HG03571 (cell line): ENCODE measurements around the gene CFAP410.

Experiments
- ATAC-seq: cut with Tn5 transposase; IDR thresholded peaks from one replicate; pipeline ENCODE4 v1.9.1; 2021; ENCODE audit not compliant: unreplicated experiment

The CFAP410 gene

DNA sequence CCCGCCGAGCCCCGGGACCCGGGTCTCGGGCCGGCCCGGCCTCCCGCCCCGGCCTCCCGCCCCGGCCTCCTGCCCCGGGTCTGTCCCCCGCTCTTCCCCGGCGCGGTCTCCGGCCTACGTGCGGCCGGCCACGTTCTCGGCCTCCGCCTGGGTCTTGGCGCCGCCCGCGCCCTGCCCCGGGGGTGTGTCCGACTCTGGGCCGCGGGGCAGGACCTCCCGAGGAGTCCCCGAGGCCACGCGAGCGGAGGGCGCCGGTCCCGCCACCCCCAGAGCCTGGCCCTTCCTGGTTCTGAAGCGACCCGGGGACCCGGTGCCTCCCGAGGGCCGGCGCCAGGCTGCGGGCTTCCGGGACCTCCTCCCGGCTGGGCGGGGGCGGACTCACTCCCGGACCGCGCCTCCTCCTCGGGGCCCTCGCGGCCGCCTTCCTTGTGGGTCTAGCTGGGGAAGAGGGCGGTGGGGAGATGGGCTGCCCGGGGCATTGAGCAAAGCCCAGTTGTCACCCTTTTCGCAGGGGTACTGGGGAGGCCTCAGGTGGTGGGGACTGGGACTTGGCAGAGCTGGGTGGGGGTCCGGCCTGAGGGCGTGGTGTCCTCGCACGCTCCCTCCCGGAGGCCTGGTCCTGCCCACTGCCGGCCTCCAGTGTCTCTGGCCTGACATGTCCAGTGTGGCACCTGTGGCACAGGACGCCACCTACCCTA lies 38.8 kb downstream of the CFAP410 start:
- ATAC-seq, result peak; percentile 32

DNA sequence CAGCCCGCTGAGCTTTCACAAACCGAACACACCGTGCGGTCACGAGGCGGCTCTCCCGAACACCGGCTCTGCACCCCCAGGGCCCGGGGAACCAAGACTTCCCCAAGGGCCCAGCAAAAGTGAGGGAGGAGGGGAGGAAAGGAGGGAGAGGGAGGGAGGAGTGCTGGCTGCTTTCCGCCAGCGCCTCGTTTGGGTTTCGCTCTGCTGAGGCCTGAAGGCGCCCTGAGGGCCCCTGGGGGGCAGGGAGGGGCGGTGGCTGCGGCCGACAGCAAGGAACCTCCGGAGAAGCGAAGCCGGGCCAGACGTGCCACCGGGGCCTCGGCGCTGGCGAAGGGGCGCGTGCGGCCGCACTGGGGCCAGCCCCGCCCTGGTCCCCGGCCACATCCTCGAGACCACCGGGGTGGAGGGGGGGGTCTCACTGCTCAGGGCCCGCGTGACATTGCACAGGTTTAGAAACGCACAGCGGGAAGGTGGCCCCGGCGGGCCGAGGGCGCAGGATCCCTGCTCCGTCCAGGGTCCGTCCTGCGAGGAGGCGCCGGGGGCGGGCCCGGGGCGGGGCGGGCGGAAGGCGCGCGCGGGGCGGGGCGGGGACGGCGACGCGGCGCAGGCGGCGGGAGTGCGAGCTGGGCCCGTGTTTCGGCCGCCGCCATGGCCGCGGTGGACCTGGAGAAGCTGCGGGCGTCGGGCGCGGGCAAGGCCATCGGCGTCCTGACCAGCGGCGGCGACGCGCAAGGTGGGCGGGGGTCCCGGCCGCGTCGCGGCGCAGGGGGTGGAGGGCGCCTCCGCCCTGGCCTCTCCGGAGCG lies 39.5 kb downstream of the CFAP410 start, which contains the start of gene PFKL:
TSS of gene PFKL (plus strand) at position 596 of the 804 bp plus-strand sequence. CDS start at position 649, 53 bp downstream.
- ATAC-seq, result peak; percentile 43

DNA sequence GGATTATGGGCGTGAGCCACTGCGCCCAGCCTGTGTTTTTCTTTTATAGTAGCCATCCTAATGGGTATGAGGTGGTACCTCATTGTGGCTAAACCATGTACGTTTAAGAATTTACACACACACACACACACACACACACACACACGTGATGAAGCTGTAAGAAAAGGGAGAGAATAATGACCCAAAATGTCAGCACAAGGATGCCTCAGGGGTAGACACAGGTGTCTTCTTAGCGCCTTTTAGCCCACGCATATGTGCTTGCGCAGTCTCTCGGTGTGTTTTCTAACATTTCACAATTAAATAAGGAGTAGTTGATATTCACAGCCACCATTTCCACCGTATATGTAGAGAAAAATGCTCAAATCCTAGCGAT lies 40.1 kb downstream of the CFAP410 start:
- ATAC-seq, result no peak

DNA sequence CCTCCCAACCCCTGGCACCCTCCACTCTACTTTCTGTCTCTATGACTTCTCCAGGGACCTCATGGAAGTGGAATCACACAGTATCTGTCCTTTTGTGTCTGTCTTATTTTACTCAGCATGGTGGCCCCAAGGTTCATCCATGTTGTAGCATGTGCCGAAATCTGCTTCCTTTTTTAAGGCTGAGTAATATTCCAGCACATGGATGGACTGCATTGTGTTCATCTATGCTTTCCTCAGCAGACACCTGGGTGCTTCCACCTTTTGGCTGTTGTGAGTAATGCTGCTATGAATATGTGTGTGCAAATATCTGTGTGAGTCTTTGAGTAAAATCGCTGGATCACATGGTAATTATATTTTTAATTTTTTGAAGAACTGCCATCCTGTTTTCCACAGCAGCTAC lies 40.9 kb downstream of the CFAP410 start:
- ATAC-seq, result no peak

DNA sequence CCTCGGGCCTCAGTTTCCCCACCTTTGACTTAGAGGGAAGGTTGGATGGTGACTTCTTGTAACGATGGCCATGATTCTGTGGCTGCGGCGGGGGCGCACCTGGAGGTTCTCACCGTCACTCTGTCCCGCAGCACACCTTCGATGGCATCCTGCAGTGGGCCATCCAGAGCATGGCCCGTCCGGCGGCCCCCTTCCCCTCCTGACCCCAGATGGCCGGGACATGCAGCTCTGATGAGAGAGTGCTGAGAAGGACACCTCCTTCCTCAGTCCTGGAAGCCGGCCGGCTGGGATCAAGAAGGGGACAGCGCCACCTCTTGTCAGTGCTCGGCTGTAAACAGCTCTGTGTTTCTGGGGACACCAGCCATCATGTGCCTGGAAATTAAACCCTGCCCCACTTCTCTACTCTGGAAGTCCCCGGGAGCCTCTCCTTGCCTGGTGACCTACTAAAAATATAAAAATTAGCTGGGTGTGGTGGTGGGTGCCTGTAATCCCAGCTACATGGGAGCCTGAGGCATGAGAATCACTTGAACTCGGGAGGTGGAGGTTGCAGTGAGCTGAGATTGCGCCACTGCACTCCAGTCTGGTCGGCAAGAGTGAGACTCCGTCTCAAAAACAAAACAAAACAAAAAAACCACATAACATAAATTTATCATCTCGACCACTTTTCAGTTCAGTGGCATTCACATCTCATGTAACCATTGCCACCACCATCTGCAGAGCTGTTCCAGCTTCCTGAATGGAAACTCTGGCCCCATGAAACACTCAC lies 41.5 kb downstream of the CFAP410 start:
- ATAC-seq, result no peak

DNA sequence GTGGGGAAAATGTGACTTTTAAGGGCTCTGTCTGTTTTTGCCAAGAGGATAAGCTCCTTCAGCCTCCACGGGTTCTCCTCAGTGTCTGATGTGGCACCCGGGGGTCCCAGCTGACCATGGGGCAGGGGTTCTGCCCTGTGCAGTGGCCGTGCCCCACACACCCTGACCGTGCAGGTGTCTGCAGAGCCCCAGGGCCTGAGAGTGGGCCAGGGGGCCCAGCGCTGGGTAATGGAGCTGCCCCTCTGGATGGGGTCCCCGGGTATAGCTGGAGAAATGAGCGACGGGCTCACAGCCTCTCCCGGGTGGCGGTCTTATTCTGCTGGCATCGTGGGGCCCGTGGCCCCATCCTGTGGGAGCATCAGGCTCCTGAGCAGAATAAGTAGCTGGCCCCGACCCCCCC lies 42.3 kb downstream of the CFAP410 start:
- no peak for ATAC-seq

DNA sequence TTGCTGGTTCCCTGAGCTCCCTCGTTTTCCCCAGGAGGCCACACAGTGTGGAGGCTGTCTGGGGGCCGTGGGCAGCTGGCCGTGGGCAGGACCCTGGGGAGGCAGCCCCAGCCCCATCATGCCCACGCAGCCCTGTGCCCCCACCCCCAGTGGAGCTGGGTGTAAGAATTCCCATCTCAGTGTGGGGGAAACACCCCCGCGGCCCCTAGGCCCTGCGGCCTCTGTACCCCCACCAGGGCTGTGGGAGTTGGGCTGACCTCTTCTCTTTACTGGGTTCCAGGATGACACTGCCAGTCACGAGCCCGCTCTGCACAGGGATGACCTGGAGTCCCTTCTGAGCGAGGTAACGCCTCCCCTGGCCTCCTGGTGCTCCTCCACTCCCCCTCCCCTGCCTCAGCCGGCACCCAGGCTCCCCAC lies 43.1 kb downstream of the CFAP410 start:
- no peak for ATAC-seq

DNA sequence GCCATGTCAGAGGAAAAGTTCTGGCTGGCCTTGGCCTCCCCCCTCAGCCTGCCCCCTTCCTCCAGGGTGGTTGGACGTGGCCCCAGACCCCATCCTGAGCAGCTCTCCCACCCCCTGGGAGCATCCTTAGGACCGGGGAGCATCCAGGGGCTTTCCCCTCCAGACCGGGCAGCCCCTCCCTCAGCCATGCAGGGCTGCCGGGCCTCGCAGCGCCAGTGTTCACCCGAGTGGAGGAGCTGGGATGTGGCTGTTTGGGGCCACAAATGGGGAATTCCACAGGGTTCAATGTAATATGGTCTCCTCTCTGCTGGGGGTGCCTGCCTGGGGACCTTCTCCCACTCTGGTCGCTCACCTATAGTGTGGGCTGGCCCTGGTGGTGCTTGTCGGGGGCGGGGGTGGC lies 43.5 kb downstream of the CFAP410 start:
- ATAC-seq, result no peak

DNA sequence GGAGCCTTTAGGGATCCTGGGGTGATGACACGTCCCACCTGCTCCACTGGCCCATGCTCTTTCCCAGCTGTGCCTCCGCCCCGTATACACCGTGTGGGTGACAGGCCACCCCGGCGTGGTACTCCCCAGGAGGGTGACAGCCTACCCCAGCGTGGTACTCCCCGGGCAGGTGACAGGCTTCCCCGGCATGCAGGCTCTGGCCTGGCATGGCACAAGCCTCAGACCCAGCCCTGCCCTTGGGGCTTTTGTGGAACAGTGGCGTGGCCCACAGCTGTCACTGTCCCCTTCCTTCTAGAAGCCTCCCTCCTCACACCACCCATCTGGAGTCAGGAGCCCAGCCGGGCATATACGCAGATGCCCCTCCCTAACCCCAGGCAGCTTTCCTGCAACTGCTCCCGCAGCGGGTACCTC lies 44.0 kb downstream of the CFAP410 start:
- ATAC-seq, result no peak

DNA sequence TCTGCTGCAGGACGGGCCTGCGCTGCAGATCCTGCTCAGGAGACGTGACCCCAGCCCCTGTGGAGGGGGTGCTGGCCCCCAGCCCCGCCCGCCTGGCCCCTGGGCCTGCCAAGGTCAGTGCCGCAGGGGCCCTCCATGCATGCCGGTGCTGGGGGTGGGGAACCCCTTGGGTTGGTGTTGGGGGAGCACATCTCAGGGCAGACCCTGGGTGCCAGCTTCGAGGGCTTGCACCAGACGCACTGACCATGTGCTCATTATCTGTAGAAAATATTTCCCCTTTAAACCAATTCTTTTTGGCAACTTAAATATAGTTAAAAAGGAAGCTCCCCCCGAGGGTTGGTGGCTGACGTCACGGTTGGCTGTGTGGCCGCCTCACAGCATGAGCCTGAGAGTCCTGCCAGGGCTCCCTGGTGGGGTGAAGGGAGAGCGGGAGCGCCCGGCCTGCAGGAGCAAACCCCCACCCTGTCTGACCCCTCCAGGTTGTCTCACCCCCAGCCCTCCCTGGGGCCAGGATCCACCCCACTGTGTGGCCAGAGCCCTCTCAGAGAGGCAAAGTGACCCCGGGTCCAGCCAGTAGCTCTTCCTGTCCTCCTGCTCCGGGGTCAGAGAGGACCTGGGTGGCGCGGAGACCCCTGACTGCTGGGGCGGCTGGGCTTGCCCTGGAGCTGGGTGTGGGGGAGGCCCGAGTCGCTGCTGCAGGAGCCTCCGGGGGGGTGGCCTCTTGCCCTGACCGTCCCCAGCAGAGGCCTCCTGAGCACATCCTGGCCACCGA lies 44.6 kb downstream of the CFAP410 start:
- no peak for ATAC-seq

DNA sequence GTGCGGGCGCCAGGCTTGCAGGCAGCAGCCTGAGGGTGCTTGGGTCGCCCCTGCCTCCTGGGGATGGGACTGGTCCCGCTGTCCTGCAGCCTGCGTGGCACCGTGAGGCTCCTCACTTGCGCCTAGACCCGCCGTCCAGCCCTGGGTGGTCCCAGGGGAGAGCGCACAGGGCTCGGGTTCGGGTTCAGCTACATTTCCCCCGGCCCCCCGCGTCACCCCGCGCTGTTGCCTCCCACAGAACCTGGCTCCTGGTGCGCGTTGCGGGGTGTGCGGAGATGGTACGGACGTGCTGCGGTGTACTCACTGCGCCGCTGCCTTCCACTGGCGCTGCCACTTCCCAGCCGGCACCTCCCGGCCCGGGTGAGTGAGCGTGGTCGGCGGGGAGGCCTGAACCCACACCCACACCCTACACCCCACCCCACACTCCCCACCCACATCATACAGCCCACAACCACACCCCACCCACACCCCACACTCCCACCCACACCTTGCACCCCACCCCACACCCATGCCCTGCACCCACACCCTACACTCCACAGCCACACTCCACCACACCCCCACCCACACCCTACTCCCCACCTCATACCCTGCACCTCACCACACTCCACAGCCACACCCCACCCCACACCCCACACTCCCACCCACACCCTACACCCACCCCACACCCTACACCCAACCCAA lies 45.5 kb downstream of the CFAP410 start:
- no peak for ATAC-seq

DNA sequence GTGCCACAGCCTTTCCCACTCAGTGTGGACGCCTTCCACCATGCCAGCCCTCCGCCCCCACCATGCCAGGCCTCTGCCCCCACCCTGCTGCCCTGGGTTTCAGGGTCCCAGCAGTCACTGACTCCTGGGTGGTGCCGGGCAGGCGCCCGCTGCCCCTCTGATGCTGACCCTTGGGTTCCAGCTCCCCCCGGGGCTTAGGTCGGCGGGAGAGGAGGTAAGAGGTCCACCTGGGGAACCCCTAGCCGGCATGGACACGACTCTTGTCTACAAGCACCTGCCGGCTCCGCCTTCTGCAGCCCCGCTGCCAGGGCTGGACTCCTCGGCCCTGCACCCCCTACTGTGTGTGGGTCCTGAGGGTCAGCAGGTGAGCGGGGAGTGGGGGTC lies 46.4 kb downstream of the CFAP410 start:
- ATAC-seq, result no peak

DNA sequence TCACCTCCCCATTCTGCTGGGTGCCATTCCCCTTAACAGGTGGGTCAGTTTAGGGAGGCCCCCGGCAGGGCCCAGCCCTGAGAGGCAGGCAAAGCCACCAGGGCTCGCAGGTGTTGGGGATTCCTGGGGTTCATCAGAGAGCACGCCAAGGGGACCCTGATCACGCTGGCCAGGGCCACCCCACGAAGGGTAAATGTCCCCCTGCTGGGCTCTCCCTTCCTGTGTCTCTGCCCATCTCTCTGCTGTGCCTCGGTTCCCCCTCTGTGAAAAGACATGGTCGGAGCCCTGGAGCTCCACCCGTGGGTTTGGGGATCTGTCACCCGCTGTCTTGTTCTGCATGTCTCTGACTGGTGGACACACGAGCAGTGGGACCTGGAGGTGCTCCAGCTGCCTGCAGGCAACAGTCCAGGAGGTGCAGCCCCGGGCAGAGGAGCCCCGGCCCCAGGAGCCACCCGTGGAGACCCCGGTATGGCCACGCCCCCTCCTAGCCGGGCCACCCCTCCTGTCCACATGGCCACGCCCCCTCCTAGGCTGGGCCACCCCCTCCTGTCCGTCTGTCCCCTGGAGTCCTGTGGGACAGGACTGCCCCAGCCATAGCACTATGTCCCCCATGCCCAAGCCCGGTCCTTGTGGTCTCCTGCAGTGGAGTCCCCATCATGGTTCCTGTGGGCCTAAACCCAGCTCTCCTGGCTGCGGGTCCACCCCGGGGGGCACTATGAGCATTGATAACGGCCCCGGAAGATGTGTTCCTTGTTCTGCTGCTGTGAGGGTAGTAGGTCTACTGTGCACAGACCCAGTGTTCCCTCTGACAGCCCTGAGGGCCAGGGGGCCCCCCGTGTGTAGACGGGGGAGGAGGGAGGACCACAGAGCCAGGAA lies 47.0 kb downstream of the CFAP410 start:
- ATAC-seq, result no peak

DNA sequence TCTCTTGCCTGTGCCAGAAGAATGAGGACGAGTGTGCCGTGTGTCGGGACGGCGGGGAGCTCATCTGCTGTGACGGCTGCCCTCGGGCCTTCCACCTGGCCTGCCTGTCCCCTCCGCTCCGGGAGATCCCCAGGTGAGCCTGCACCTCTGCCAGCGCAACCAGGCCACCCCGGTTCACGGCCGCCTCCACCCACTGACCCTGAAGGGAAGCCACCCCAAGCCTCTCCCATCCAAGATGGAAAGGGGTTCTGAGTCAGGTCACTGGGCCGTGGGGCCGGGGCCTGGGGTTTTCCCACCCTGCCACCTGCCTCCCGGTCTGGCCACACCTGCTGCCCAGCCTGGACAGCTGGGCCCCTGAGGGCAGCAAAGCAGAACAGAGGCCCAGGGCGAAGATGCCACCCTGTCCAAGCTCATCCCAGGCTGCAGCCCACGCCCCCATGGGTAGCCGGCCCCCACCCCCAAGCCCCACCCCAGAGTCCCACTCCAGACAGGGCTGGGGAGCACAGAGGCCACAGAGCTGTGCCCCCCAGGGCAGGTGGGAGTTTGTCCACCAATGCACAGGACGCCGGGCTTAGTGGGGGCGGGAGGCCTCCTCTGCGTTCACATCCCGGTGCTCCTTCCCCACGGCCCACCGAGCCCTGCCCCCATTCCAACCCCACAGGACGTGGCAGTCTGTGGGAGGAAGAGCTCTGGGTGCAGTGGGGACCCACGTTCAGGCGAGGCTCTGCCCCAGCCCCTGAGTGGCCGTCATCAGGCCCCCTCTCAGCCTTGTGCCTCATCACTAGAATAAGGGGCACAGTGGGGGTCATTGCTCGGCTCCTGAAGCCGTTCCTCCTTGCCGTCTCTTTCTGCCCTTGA lies 47.9 kb downstream of the CFAP410 start:
- ATAC-seq, result no peak

DNA sequence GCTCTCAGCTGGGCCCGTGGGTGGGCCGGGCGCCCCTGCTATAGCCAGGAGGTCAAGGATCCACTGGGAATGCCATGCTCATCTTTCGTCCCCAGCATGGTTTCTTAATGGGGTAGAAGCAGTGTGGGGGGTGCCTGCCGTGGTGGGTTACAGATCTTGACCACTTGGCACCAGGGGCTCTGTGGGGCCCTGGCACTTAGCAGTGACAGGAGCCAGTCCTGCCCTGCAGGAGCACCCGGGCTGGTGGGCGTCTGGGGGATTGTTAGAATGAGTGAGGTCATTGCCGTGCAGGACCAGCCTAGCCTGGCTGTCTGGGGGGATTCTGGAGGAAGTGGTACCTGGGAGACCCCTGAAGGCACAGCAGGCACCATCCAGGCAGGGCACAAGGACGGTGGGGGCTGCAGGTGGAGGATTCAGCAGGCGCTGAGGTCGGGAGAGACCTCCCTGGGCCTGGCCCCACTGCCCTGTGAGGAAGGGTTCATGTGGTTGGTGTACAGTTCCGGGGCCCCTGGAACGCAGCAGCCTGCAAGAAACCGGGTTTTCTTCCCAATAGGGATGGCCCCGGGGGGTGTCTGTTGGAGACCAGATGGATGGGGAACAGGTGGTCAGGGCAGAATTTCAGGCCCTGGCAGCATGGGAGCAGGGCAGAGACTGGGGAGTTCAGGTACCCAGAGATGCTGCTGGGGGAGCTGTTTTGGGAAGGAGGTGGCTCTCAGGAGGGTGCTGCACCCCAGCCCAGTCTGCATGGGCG lies 48.7 kb downstream of the CFAP410 start:
- ATAC-seq, result no peak

DNA sequence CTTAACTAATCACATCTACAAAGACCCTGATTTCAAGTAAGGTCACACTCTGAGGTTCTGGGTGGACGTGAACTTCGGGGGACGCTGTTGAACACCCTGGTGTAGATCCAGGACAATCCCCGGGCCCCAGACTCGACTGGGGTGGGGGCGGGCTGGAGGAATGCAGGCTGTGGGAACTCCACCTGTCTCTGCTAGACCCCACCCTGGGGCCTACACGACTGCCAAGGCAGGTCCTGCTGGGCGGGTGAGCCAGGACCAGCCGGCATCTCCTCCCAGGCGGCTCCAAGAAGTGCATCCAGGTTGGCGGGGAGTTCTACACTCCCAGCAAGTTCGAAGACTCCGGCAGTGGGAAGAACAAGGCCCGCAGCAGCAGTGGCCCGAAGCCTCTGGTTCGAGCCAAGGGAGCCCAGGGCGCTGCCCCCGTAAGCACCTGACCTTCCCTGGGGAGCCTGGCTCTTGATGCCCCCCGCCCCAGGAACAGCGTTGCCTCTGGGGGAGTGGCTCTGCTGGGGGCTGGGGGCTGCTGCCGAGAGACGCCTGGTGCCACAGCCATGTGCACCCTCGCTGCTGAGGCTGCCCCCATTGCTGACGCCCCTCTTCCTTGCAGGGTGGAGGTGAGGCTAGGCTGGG lies 49.7 kb downstream of the CFAP410 start:
- ATAC-seq, result no peak
